Measurements from ENCODE around the gene RAB6A. TPM values are rescaled to one million over a fixed set of nuclear protein-coding genes. Genes with fewer than 3 reads are reported as not detected.
A peak's percentile ranks its signal among the peaks of the same experiment; 100 is the strongest.
"Not testable (repeated sequence)": the region's sequence is repeated elsewhere in the genome, so short reads cannot be mapped to it uniquely, and the experiment has no call there.

The RAB6A gene
- total and polyA plus RNA-seq, 2 donors (not counting 3 experiments of a cell fraction or from before 2014, with no cell fraction given), result 45.0 to 130 TPM

DNA sequence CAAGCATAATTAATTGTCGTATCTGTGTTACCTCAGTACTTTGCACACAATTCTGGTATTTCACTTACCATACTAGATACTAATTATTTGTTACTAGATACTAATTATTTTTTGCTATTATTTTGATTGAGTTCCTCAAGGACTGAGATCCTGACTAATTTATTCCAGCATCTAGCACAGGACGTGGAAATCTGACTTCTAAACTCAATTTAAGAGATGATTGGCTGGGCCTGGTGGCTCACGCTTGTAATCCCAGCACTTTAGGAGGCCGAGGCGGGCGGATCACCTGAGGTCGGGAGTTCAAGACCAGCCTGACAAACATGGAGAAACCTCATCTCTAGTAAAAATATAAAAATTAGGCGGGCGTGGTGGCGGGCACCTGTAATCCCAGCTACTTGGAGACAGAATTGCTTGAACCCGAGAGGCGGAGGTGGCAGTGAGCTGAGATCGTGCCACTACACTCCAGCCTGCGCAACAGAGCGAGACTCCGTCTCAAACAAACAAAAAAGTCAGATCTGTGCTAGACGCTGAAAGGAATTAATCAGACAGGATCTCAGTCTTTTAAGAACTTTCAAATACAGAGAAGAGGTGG is 26.3 kb upstream of the RAB6A start:
- peaks cover 14% of the 10 kb centered on the region for H3K79me2 ChIP-seq (ENCODE audit: control insufficient read depth, insufficient read depth, low read length)
- intact Hi-C loops (cut with micrococcal nuclease), result no loop called here
- peak overlapping the region; percentile 52 to 81 (median 79) for H3K4me3 ChIP-seq (replicated peaks in 1 of 3; ENCODE audit: insufficient read depth in 1 of 3, low read depth in 1 of 3, low read length in 3 of 3)
- H3K9me1 ChIP-seq (replicated peaks; ENCODE audit: control insufficient read depth, extremely low read depth, insufficient read depth, low read length), result no peaks in the 10 kb centered on the region
- H3K4me1 ChIP-seq (ENCODE audit: control insufficient read depth, extremely low read depth, insufficient read depth, low read length), result peaks cover 8% of the 10 kb centered on the region
- POLR2A ChIA-PET, result interaction anchor here (0.6 to 1.5 kb wide), 2 partner anchors 8 to 26 kb away, joined by 3 to 4 read pairs; partner anchors contain the start of gene RAB6A
- FAIRE-seq (no peak), DNase-seq (ENCODE audit: low read depth, low spot score) (no peak)
- no peaks in the 10 kb centered on the region for H3K9me3 ChIP-seq (replicated peaks; ENCODE audit: control insufficient read depth, insufficient read depth, low read length)
- H2AFZ ChIP-seq (ENCODE audit: low read depth, low read length), result peak overlapping the region; percentile 88
- CTCF ChIA-PET, result interaction anchor here (1.5 to 1.8 kb wide), 3 partner anchors 27 to 161 kb away, joined by 3 to 8 read pairs (median 4); partner anchors contain the start of gene RAB6A
- peak overlapping the region; percentile 70 for H3K9ac ChIP-seq (replicated peaks; ENCODE audit: extremely low read depth, insufficient read depth, low read length)
- BruUV-seq (replicated peaks), result no TSS peak
- H3K27me3 ChIP-seq (ENCODE audit: control insufficient read depth in 2 of 2, insufficient read depth in 2 of 2, low read length in 2 of 2), result no peaks in the 10 kb centered on the region
- no peak for TF ChIP-seq POLR2AphosphoS5 (IDR thresholded peaks at IDR 0.05; ENCODE audit: insufficient read depth, low read depth, low read length)
- TF ChIP-seq GATA2 (IDR thresholded peaks at IDR 0.05; ENCODE audit: insufficient read depth, insufficient read length, low read depth, low read length), result no peak
- TF ChIP-seq, protein P1, sequence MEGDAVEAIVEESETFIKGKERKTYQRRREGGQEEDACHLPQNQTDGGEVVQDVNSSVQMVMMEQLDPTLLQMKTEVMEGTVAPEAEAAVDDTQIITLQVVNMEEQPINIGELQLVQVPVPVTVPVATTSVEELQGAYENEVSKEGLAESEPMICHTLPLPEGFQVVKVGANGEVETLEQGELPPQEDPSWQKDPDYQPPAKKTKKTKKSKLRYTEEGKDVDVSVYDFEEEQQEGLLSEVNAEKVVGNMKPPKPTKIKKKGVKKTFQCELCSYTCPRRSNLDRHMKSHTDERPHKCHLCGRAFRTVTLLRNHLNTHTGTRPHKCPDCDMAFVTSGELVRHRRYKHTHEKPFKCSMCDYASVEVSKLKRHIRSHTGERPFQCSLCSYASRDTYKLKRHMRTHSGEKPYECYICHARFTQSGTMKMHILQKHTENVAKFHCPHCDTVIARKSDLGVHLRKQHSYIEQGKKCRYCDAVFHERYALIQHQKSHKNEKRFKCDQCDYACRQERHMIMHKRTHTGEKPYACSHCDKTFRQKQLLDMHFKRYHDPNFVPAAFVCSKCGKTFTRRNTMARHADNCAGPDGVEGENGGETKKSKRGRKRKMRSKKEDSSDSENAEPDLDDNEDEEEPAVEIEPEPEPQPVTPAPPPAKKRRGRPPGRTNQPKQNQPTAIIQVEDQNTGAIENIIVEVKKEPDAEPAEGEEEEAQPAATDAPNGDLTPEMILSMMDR (IDR thresholded peaks at IDR 0.05; ENCODE audit: extremely low read depth in 1 of 2, insufficient read depth in 1 of 2, low read depth in 1 of 2, low read length in 2 of 2), result no peak
- TF ChIP-seq MAX (IDR thresholded peaks at IDR 0.05; ENCODE audit: insufficient read depth, insufficient read length), result no peak
- no peak for TF ChIP-seq JUN (IDR thresholded peaks at IDR 0.05; ENCODE audit: borderline replicate concordance, insufficient read depth, insufficient read length, low read depth)
- TF ChIP-seq MYC (IDR thresholded peaks at IDR 0.05; ENCODE audit: low read depth, low read length), result no peak
- no peak for TF ChIP-seq FOS (IDR thresholded peaks at IDR 0.05; ENCODE audit: borderline replicate concordance, insufficient read depth, low read length)
- TF ChIP-seq EZH2 (IDR thresholded peaks at IDR 0.05; ENCODE audit: borderline replicate concordance, low read depth, low read length, severe bottlenecking), result no peak
- TF ChIP-seq POLR2A (IDR thresholded peaks at IDR 0.05; ENCODE audit: low read depth, low read length), result no peak
- H3K27ac ChIP-seq (ENCODE audit: insufficient read depth, low read depth, low read length), result peak overlapping the region; percentile 39
- dilution Hi-C loops (cut with MboI; ENCODE audit: extremely low pct_ligation_motif_present, low sequenced_read_pairs), result no loop called here
- H4K20me1 ChIP-seq (replicated peaks; ENCODE audit: control insufficient read depth, extremely low read depth, insufficient read depth, low read length), result no peaks in the 10 kb centered on the region
- H3K36me3 ChIP-seq (ENCODE audit: control insufficient read depth in 2 of 2, extremely low read depth in 1 of 2, insufficient read depth in 2 of 2, low read length in 2 of 2), result no peaks in the 10 kb centered on the region
- peak overlapping the region; percentile 79 for H3K4me2 ChIP-seq (ENCODE audit: insufficient read depth, low read length)

- H3K9ac ChIP-seq (replicated peaks; ENCODE audit: extremely low read depth, insufficient read depth, low read length); intact Hi-C loops (cut with micrococcal nuclease); H3K36me3 ChIP-seq (ENCODE audit: control insufficient read depth in 2 of 2, extremely low read depth in 1 of 2, insufficient read depth in 2 of 2, low read length in 2 of 2); H3K9me3 ChIP-seq (replicated peaks; ENCODE audit: control insufficient read depth, insufficient read depth, low read length); H3K27ac ChIP-seq (ENCODE audit: insufficient read depth, low read depth, low read length); FAIRE-seq; DNase-seq (ENCODE audit: low read depth, low spot score); H3K4me1 ChIP-seq (ENCODE audit: control insufficient read depth, extremely low read depth, insufficient read depth, low read length); H3K4me2 ChIP-seq (ENCODE audit: insufficient read depth, low read length); POLR2A ChIA-PET; dilution Hi-C loops (cut with MboI; ENCODE audit: extremely low pct_ligation_motif_present, low sequenced_read_pairs); H3K9me1 ChIP-seq (replicated peaks; ENCODE audit: control insufficient read depth, extremely low read depth, insufficient read depth, low read length); H2AFZ ChIP-seq (ENCODE audit: low read depth, low read length); H3K4me3 ChIP-seq (replicated peaks in 1 of 3; ENCODE audit: insufficient read depth in 1 of 3, low read depth in 1 of 3, low read length in 3 of 3); H4K20me1 ChIP-seq (replicated peaks; ENCODE audit: control insufficient read depth, extremely low read depth, insufficient read depth, low read length); H3K27me3 ChIP-seq (ENCODE audit: control insufficient read depth in 2 of 2, insufficient read depth in 2 of 2, low read length in 2 of 2); BruUV-seq (replicated peaks): not testable (repeated sequence)
- CTCF ChIA-PET, result interaction anchor here (1.0 to 1.9 kb wide), 5 partner anchors 11 to 146 kb away, joined by 3 to 11 read pairs (median 4); partner anchors contain the start of gene RAB6A
- H3K79me2 ChIP-seq (ENCODE audit: control insufficient read depth, insufficient read depth, low read length), result peaks cover 11% of the 10 kb centered on the region
These were observed 24.6 kb upstream of the RAB6A start for GRCh38 chr11:73785467-73785866.
